LNCAP (cell line): ENCODE measurements around the gene RPTOR.

Experiments used
- CTCF ChIP-seq: fragments of 450-650 bp; IDR thresholded peaks from 2 replicates; pipeline ENCODE4 v1.5.1; 2017; ENCODE audit warnings: mild to moderate bottlenecking

RPTOR gene

GRCh38 chr17:80725517-80725916, 180.9 kb downstream of the RPTOR start:
- no peak for TF ChIP-seq CTCF

- TF ChIP-seq CTCF, result no peak
These were observed 182.1 kb downstream of the RPTOR start for GRCh38 chr17:80726558-80727408.

GRCh38 chr17:80727409-80727755, 182.7 kb downstream of the RPTOR start:
- no peak for TF ChIP-seq CTCF

DNA sequence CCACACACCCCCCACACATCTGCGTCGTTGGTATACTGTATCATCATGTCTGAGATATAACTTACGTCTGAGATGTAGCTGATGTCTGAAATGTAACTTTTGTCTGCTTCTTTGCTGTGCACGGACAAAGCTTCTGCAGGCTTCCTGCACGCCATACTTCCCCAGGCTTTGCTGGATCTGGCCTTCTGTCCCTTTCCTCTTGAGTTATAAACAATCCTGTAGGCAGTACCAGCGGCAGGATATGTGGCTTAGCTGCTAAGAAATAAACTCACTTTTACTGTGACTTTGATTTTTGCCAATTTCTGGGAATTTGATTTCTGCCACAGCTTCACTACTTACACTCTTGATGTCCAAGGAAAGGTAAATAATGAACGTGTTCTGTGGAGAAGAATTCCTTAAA, 184.4 kb downstream of the RPTOR start:
- TF ChIP-seq CTCF, result no peak

DNA sequence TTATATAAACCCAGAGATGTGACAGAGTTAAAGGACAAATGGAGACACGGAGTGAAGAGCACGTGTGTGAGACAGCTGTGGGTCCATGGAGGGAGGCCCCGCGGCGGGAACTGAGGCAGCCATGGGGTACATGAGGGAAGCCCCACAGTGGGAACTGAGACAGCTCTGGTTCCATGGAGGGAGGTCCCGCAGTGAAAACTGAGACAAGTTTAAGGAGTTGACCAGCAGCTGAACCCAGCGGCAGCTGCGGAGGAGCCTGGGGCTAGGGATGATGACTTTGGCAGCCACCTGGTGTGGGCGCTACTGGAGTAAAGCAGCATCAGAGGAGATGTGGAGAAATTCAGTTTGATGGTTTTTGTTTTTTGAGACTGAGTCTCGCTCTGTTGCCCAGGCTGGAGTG, 185.1 kb downstream of the RPTOR start:
- no peak for TF ChIP-seq CTCF

DNA sequence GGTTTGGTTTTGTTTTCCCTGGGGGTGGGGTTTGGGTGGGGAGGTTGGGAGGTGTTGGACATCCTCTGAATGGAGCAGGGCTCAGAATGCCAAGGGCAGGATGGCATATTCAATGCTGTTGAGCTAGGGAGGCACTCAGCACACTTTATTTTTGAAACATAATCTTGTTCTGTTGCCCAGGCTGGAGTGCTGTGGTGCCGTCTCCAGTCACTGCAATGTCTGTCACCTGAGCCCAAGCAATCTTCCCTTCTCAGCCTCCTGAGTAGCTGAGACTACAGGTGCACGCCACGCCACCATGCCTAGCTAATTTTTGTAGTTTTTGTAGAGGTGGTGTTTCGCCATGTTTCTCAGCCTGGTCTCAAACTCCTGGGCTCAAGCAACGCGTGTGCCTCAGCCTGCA, 186.1 kb downstream of the RPTOR start:
- no peak for TF ChIP-seq CTCF

DNA sequence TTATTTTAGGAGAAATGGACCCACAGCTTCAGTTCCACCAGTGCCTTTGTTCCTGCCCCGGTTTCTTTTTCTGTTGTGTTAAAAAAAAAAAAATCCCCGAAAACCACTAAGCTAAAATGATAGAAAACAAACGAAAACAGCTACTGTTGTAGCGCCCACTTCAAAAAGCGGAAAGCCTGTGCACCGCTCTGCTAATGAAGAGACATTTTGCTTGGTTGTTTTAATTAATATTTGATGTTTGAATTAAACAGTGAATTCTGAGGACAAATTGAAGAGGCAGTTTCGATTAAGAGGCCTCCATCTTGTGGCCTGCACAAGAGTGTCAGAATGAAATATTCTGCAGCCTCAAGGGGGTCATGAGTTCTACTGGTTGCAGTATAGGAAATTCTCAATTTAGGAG, 186.7 kb downstream of the RPTOR start:
- TF ChIP-seq CTCF, result no peak

- no peak for TF ChIP-seq CTCF
These were observed 187.6 kb downstream of the RPTOR start for GRCh38 chr17:80732268-80732667.
